Transverse colon (tissue), 4 donors: Measurements from ENCODE around the gene ZFPM1.

Experiments used
- CTCF ChIP-seq, 5 experiments: fragments of 200-600 bp in 3 of 5; fragments of 450-650 bp in 2 of 5; sonication (generic) in 3 of 5; IDR thresholded peaks; 1 replicate in 2 of 5; 2 replicates in 3 of 5; pipeline ENCODE4 v1.5.1; 2016 to 2017; ENCODE audit warnings: antibody characterized with exemption in 5 of 5, inconsistent platforms in 3 of 5, mild to moderate bottlenecking in 2 of 5, moderate library complexity in 1 of 5
- EP300 ChIP-seq: sonication (generic); formaldehyde crosslinking; IDR thresholded peaks from one replicate; pipeline ENCODE4 v1.6.1; 2017; ENCODE audit warnings: antibody characterized with exemption, low read depth
- POLR2A ChIP-seq: fragments of 450-650 bp; IDR thresholded peaks from one replicate; pipeline ENCODE4 v1.6.1; 2016; ENCODE audit warnings: antibody characterized with exemption, mild to moderate bottlenecking, moderate library complexity
- POLR2AphosphoS5 ChIP-seq, 3 donors: sonication (generic); formaldehyde crosslinking; IDR thresholded peaks; one replicate each; pipeline ENCODE4 v1.6.1; 2016; ENCODE audit warnings: antibody characterized with exemption in 3 of 3

GRCh38 chr16:88414521-88415380, 38.3 kb upstream of the ZFPM1 start:
- no peak for TF ChIP-seq POLR2AphosphoS5 (IDR thresholded peaks at IDR 0.05)
- TF ChIP-seq CTCF (IDR thresholded peaks at IDR 0.05) = no peak
- no peak for TF ChIP-seq POLR2A
- TF ChIP-seq EP300 = no peak
